T-cell (primary cell): Measurements from ENCODE around the gene CPNE8. TPM values are rescaled to one million over a fixed set of nuclear protein-coding genes. Genes with fewer than 3 reads are reported as not detected.

Source experiments
- ATAC-seq, 4 experiments: fragments of 200-7000 bp in 3 of 4; fragments of 150-1000 bp in 1 of 4; cut with Tn5 transposase; replicated peaks in 1 of 4; 1 replicate in 3 of 4; 2 replicates in 1 of 4; pipeline ENCODE4 v1.10.0; 2021; ENCODE audit warnings: moderate library complexity in 3 of 4, mild to moderate bottlenecking in 2 of 4, moderate number of reproducible peaks in 1 of 4
- CTCF ChIA-PET, 2 donors: fragments of 300-600 bp; sonication (Branson Sonifier 250); formaldehyde crosslinking; loops; one replicate each; lab custom pipeline; 2022; ENCODE audit warnings: antibody characterized with exemption in 2 of 2; lab: Charles Lee
- POLR2A ChIA-PET, 2 donors: fragments of 300-600 bp; sonication (Branson Sonifier 250); formaldehyde crosslinking; loops; one replicate each; lab custom pipeline; 2022; ENCODE audit warnings: antibody characterized with exemption in 2 of 2; lab: Charles Lee
- DNase-seq, 35 experiments: peaks; one replicate each; pipeline versions ENCODE4 v3.0.0 to v3.0.0-alpha.2; 2013 to 2023
- H3K27ac ChIP-seq: one replicate; pipeline ENCODE4 v1.5.1; 2013; ENCODE audit warnings: low read length
- H3K27me3 ChIP-seq, 2 experiments: replicated peaks in 1 of 2; 1 replicate in 1 of 2; 2 replicates in 1 of 2; pipeline versions ENCODE4 v1.6.1 to v1.7.0; 2013; ENCODE audit warnings: low read length in 1 of 2, mixed read lengths in 1 of 2; ENCODE audit not compliant: control insufficient read depth in 2 of 2, insufficient read depth in 2 of 2; ENCODE audit errors: extremely low read depth in 1 of 2
- H3K36me3 ChIP-seq, 2 donors: 1 replicate in 1 of 2; 2 replicates in 1 of 2; pipeline versions ENCODE4 v1.6.1 to v1.7.0; 2013; ENCODE audit warnings: low read length in 1 of 2; ENCODE audit not compliant: control insufficient read depth in 2 of 2, insufficient read depth in 1 of 2; ENCODE audit errors: extremely low read depth in 1 of 2
- H3K4me1 ChIP-seq, 2 experiments: 1 replicate in 1 of 2; 2 replicates in 1 of 2; pipeline versions ENCODE4 v1.6.1 to v1.7.0; 2013; ENCODE audit warnings: low read length in 2 of 2, mixed read lengths in 1 of 2; ENCODE audit not compliant: insufficient read depth in 2 of 2, control insufficient read depth in 1 of 2; ENCODE audit errors: extremely low read depth in 1 of 2
- H3K4me3 ChIP-seq, 2 donors: 1 replicate in 1 of 2; 2 replicates in 1 of 2; pipeline versions ENCODE4 v1.5.1 to v1.7.0; 2013; ENCODE audit warnings: mild to moderate bottlenecking in 2 of 2, low read length in 1 of 2, moderate library complexity in 1 of 2; ENCODE audit not compliant: control insufficient read depth in 1 of 2; ENCODE audit errors: extremely low read depth in 1 of 2
- H3K9me3 ChIP-seq: 2 replicates; pipeline ENCODE4 v1.7.0; 2013
- H3K27ac Mint-ChIP-seq, 2 donors: one replicate each; pipeline ENCODE4 v1.8.0; 2020 to 2021; ENCODE audit warnings: mild to moderate bottlenecking in 2 of 2, mixed read lengths in 2 of 2
- H3K27me3 Mint-ChIP-seq, 2 donors: one replicate each; pipeline ENCODE4 v1.8.0; 2021 to 2022; ENCODE audit warnings: mixed read lengths in 2 of 2
- H3K36me3 Mint-ChIP-seq: one replicate; pipeline ENCODE4 v1.8.0; 2021; ENCODE audit warnings: mixed read lengths
- H3K4me1 Mint-ChIP-seq, 3 donors: one replicate each; pipeline ENCODE4 v1.8.0; 2020 to 2022; ENCODE audit warnings: mixed read lengths in 3 of 3, mild to moderate bottlenecking in 1 of 3
- H3K4me3 Mint-ChIP-seq, 3 donors: one replicate each; pipeline ENCODE4 v1.8.0; 2020 to 2022; ENCODE audit warnings: mild to moderate bottlenecking in 3 of 3, mixed read lengths in 3 of 3, moderate library complexity in 3 of 3
- H3K9me3 Mint-ChIP-seq, 3 donors: one replicate each; pipeline ENCODE4 v1.8.0; 2020 to 2022; ENCODE audit warnings: mixed read lengths in 3 of 3
- WGBS: methylation state at CpG from one replicate; pipeline ENCODE4 v1.1.5; 2013; ENCODE audit warnings: missing lambda C conversion rate; ENCODE audit not compliant: insufficient coverage; 5-methylcytosine and 5-hydroxymethylcytosine counted together
- total RNA-seq, 35 experiments: library from RNA in 6 of 35; stranded (reverse) in 6 of 35; fragments of 120-200 nt in 1 of 35; gene quantifications; one replicate each; pipeline versions ENCODE4 v1.2.1 to v1.2.4 and lab custom pipeline; 2013 to 2026

CPNE8 gene
- total RNA-seq (1 to 10 TPM; 1.8 to 6.1 (median 2.3) TPM), total RNA-seq (lab: John Stamatoyannopoulos, UW) (0.44 to 7.0 (median 3.8) reads per million in 29 experiments)
- 3.3 TPM for total RNA-seq (2013)

DNA sequence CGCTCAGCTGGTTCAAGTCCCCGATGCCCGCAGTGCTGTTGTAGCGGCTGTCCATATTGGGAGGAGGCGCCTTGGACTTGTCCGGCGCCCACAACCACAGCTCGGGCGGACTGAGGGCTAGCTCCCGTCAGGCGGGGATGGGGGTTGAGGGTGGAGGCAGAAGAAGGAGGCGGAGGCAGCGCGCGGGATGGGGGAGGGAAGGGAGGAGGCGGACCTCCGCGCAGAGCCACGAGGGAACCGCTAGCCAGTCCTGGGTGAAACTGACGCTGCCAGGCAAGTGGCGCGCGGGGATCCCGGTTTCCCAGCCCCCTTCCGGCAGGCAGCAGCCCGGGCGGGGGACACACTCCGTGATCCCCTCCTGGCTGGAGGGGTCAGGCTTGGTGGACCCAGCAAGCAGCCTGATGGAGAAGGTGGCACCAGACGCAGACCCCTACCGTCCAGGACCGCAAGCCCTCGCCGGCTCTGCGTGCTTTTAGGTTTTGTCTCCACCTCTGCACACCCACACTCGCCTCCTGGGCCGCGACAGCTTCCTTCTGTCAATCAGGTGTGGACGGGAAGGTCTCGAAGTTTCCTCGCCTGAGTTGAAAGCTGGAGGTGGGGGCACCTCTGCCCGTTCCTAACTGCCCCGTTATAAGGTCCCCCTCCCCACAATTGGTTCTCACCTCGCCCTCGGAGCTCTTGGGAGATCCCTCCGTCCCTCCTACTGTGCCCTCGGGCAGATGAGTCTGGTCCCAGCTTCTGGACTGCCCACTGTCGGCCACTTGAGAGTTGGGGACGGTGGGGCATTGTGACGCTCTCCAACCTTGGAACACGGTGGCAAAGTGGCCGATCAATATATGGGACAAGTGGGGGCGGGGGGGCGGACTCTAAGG, at the start of gene CPNE8:
Gene CPNE8, minus strand, starts transcription at position 112 of the 872 bp plus-strand sequence. Its CDS starts 57 bp downstream, at position 55.
- Mint-ChIP-seq H3K9me3 (no peaks in the 10 kb centered on the region), H3K27ac (peak within 1 kb of the TSS; percentile 90), H3K36me3 (no peaks in the 10 kb centered on the region), H3K27me3 (peaks cover 16 to 18% of the 10 kb centered on the region in 2 donors), H3K4me1 (peaks cover 17 to 32% (median 25%) of the 10 kb centered on the region in 3 donors), H3K4me3 (peak within 1 kb of the TSS; percentile 85 to 93 (median 85))
- Histone ChIP-seq H3K4me1 (peaks cover 7 to 17% of the 10 kb centered on the region in 2 experiments), H3K9me3 (no peaks in the 10 kb centered on the region), H3K27me3 (peaks cover 0 to 24% of the 10 kb centered on the region in 2 experiments), H3K27ac (peak within 1 kb of the TSS; percentile 56), H3K4me3 (peak within 1 kb of the TSS; percentile 62 to 92), H3K36me3 (no peaks in the 10 kb centered on the region)
- POLR2A ChIA-PET: no interaction called here
- CTCF ChIA-PET: interaction anchor here (0.7 to 1.8 kb wide), 5 partner anchors 10 to 86 kb away, joined by 3 to 8 read pairs (median 7); no protein-coding TSS in a partner anchor
- DNase-seq (peak in 24 of 35 experiments; percentile 8 to 54 (median 22)), ATAC-seq (peak; percentile 44 to 62 (median 52))
- WGBS: 1% methylated on average over 38 of the region's 54 CpGs

DNA sequence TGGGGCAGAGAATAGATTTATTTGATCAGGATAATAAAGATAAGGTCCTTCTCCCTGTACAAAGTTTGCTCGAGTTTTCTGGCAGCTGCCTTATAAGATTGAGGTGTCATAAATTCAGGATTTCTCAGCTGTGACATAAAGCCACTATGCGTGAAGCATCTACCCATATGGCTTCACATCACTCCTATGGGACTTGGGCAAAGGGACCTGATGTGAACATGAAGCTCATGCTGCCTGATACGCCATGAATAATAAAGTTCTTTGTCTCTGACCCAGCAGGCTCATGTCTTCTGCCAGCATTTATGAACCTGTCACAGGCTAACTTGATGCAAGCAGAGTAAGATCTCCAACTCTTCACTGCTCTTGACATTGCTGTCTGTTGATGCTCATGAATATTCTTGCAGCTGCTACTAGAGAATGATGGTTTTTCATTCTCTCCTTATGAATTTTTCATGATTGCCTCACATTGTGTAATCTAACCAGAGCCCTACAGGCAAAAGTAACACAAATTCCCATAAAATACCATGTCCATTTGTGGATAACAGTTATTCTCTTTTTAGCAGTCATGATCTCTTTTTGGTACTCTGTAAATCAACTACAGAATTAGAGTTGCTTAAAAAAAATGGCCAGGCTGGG, 49.0 kb upstream of the CPNE8 start:
- WGBS: 100% methylated on average over 1 of the region's 3 CpGs
- Histone ChIP-seq H3K4me1 (no peaks in the 10 kb centered on the region), H3K27ac (no peak overlapping the region), H3K4me3 (no peak overlapping the region), H3K36me3 (no peaks in the 10 kb centered on the region), H3K27me3 (no peaks in the 10 kb centered on the region), H3K9me3 (no peaks in the 10 kb centered on the region)
- ChIA-PET POLR2A (no interaction called here), CTCF (no interaction called here)
- DNase-seq (no peak), ATAC-seq (no peak)
- Mint-ChIP-seq H3K9me3 (peaks cover 3 to 9% (median 4%) of the 10 kb centered on the region in 3 donors), H3K27ac (no peak overlapping the region), H3K4me3 (no peak overlapping the region), H3K27me3 (no peaks in the 10 kb centered on the region), H3K36me3 (no peaks in the 10 kb centered on the region), H3K4me1 (no peaks in the 10 kb centered on the region)

DNA sequence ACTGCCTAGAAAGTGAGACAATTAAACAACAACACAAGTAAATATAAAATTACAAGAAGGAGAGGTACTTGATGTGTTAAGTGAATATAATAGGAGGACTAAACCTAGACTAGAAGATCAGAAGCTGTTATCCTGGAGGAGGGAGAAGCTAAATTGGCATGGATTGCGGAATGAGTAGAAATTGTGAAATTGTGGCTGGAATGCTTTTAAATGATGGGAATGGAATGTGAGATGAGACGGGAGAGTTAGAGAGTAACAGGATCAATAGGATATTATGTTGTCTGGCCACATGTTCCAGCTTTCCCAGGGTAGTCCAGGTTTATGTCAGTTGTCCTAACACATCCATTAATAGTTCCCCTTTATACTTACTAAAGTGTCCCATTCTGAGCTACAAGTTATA, 44.0 kb upstream of the CPNE8 start:
- DNase-seq (no peak), ATAC-seq (no peak)
- CTCF ChIA-PET: no interaction called here
- no peaks in the 10 kb centered on the region for H3K4me1 ChIP-seq
- Mint-ChIP-seq H3K4me3 (no peak overlapping the region), H3K36me3 (no peaks in the 10 kb centered on the region), H3K9me3 (peaks cover 3 to 22% (median 16%) of the 10 kb centered on the region in 3 donors), H3K27ac (no peak overlapping the region), H3K27me3 (no peaks in the 10 kb centered on the region), H3K4me1 (no peaks in the 10 kb centered on the region)
- H3K36me3 ChIP-seq: no peaks in the 10 kb centered on the region
- WGBS: 100% methylated on average over 1 of the region's 2 CpGs
- H3K27ac ChIP-seq: no peak overlapping the region
- H3K9me3 ChIP-seq: no peaks in the 10 kb centered on the region
- POLR2A ChIA-PET: no interaction called here
- no peak overlapping the region for H3K4me3 ChIP-seq
- no peaks in the 10 kb centered on the region for H3K27me3 ChIP-seq

DNA sequence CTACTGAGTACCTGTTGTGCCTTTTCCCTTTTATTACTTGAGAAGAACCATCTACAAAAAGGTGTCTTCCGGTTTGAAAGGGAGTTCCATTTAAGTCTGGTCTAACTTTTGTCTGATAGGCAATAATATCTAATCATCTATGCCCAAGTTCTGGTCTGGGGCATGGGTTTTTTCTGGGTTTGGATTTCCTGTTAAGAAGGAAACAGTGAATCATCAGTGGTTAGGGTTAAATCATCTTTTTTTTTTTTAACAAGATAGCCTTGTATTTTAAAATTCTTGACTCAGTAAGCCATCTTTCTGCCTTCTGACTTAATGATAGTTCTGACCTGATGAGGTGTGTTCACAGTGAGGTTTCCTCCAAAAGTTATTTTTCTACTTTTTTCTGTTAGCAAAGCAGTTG, 29.3 kb upstream of the CPNE8 start:
- ATAC-seq: no peak
- H3K27ac Mint-ChIP-seq: no peak overlapping the region
- H3K4me1 Mint-ChIP-seq: peaks cover 0 to 2% (median 0%) of the 10 kb centered on the region in 3 donors
- H3K9me3 ChIP-seq: no peaks in the 10 kb centered on the region
- DNase-seq: no peak
- no CpG with 5 or more reads among the region's 1 CpG for WGBS
- ChIA-PET CTCF (no interaction called here), POLR2A (no interaction called here)
- H3K27me3 Mint-ChIP-seq: no peaks in the 10 kb centered on the region
- H3K36me3 Mint-ChIP-seq: no peaks in the 10 kb centered on the region
- H3K27me3 ChIP-seq: no peaks in the 10 kb centered on the region
- no peak overlapping the region for H3K4me3 ChIP-seq
- no peaks in the 10 kb centered on the region for H3K36me3 ChIP-seq
- H3K4me1 ChIP-seq: no peaks in the 10 kb centered on the region
- no peak overlapping the region for H3K27ac ChIP-seq
- no peak overlapping the region for H3K4me3 Mint-ChIP-seq
- H3K9me3 Mint-ChIP-seq: peaks cover 4 to 8% (median 6%) of the 10 kb centered on the region in 3 donors

DNA sequence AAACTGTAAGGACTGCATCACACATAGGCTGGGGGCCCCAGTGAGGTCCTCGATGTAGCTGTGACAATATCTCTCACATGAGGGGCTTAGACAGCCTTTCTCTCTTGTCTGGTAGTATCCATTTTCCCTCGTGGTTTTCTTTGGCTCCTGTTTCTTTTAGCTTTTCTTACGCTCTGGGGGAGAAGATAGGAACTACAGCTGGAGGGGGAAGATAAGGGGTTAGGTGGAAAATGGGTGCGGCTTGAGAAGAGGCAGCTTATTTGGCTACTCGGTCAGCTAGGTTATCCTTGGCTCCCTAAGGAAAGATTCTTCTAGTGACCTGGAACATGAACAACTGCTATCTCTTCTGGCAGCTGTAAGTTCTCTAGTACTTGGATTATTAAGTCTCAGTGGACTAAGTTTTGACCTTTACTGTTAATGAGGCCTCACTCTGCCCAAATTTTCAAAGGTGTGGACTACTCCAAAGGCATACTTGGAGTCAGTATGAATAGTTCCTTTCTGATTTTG, 28.7 kb upstream of the CPNE8 start:
- CTCF ChIA-PET: no interaction called here
- WGBS: 76% methylated on average over 4 of the region's 5 CpGs
- H3K27me3 Mint-ChIP-seq: no peaks in the 10 kb centered on the region
- DNase-seq: no peak
- POLR2A ChIA-PET: no interaction called here
- no peak for ATAC-seq
- no peak overlapping the region for H3K27ac ChIP-seq
- no peak overlapping the region for H3K4me3 Mint-ChIP-seq
- no peak overlapping the region for H3K27ac Mint-ChIP-seq
- no peaks in the 10 kb centered on the region for H3K9me3 ChIP-seq
- peaks cover 4 to 8% (median 6%) of the 10 kb centered on the region in 3 donors for H3K9me3 Mint-ChIP-seq
- no peaks in the 10 kb centered on the region for H3K4me1 ChIP-seq
- H3K27me3 ChIP-seq: no peaks in the 10 kb centered on the region
- no peaks in the 10 kb centered on the region for H3K36me3 Mint-ChIP-seq
- H3K36me3 ChIP-seq: no peaks in the 10 kb centered on the region
- peaks cover 0 to 2% (median 0%) of the 10 kb centered on the region in 3 donors for H3K4me1 Mint-ChIP-seq
- no peak overlapping the region for H3K4me3 ChIP-seq

DNA sequence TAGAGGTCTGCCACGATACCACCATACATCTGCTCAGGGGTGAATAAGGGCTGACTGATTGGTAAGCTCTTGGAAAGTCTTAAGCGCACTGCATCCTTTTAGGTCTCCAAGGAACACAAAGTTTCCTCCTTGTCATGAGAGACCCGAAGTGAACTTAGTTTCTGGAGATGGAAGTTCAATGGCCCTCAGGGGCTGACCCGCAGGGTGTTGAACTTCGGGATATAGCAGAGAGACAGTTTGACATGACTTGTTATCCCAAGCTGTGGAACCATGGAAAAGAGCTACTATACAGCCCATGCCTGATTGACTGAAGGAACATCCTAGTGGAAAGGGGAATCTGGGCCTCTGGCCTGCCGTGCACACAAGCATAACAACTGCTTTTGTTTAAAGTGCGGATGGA, 26.9 kb upstream of the CPNE8 start:
- Mint-ChIP-seq H3K9me3 (no peaks in the 10 kb centered on the region), H3K4me3 (no peak overlapping the region), H3K4me1 (peaks cover 0 to 2% (median 0%) of the 10 kb centered on the region in 3 donors), H3K27ac (no peak overlapping the region), H3K36me3 (no peaks in the 10 kb centered on the region), H3K27me3 (no peaks in the 10 kb centered on the region)
- no peak overlapping the region for H3K27ac ChIP-seq
- no peak overlapping the region for H3K4me3 ChIP-seq
- WGBS: 93% methylated on average over 5 of the region's 7 CpGs
- no peaks in the 10 kb centered on the region for H3K4me1 ChIP-seq
- H3K36me3 ChIP-seq: no peaks in the 10 kb centered on the region
- DNase-seq (no peak), ATAC-seq (no peak)
- no peaks in the 10 kb centered on the region for H3K27me3 ChIP-seq
- ChIA-PET CTCF (no interaction called here), POLR2A (no interaction called here)
- H3K9me3 ChIP-seq: no peaks in the 10 kb centered on the region
